Activated CD4-positive, alpha-beta T cell treated with anti-CD3 and anti-CD28 coated beads, Interleukin-2, amount 50 U/mL, for 48 hours (primary cell): ENCODE results near the gene PRDM12.

Source experiments
- DNase-seq, 2 experiments: peaks; one replicate each; pipeline ENCODE4 v3.0.0-alpha.2; 2020

The PRDM12 gene

GRCh38 chr9:130732136-130732535 lies 67.7 kb downstream of the PRDM12 start:
- DNase-seq: no peak
